Lower leg skin (tissue), 3 donors: ENCODE measurements around the gene SUN2.

Source experiments
- POLR2A ChIP-seq, 2 donors: fragments of 450-650 bp; IDR thresholded peaks; one replicate each; pipeline ENCODE4 v1.6.1; 2016 to 2017; ENCODE audit warnings: antibody characterized with exemption in 2 of 2, mild to moderate bottlenecking in 1 of 2, moderate library complexity in 1 of 2
- TF ChIP-seq, protein P1 (sequence below), 3 donors: fragments of 450-650 bp; IDR thresholded peaks; one replicate each; pipeline ENCODE4 v1.5.1; 2016; ENCODE audit warnings: antibody characterized with exemption in 3 of 3, mild to moderate bottlenecking in 3 of 3, moderate library complexity in 2 of 3

GRCh38 chr22:38788846-38789245, 33.0 kb upstream of the SUN2 start:
- TF ChIP-seq, protein P1, sequence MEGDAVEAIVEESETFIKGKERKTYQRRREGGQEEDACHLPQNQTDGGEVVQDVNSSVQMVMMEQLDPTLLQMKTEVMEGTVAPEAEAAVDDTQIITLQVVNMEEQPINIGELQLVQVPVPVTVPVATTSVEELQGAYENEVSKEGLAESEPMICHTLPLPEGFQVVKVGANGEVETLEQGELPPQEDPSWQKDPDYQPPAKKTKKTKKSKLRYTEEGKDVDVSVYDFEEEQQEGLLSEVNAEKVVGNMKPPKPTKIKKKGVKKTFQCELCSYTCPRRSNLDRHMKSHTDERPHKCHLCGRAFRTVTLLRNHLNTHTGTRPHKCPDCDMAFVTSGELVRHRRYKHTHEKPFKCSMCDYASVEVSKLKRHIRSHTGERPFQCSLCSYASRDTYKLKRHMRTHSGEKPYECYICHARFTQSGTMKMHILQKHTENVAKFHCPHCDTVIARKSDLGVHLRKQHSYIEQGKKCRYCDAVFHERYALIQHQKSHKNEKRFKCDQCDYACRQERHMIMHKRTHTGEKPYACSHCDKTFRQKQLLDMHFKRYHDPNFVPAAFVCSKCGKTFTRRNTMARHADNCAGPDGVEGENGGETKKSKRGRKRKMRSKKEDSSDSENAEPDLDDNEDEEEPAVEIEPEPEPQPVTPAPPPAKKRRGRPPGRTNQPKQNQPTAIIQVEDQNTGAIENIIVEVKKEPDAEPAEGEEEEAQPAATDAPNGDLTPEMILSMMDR (IDR thresholded peaks at IDR 0.05), result no peak
- TF ChIP-seq POLR2A (IDR thresholded peaks at IDR 0.05), result no peak
